ENCODE measurements around the gene WDR33. TPM values are rescaled to one million over a fixed set of nuclear protein-coding genes. Genes with fewer than 3 reads are reported as not detected.

The WDR33 gene
- total RNA-seq, 1 experiment from 2014 or later: 61.1 TPM

GRCh38 chr2:127656569-127657231 lies 154.3 kb downstream of the WDR33 start:
- H3K27ac Mint-ChIP-seq (ENCODE audit: unreplicated experiment): no peak overlapping the region
- H3K36me3 Mint-ChIP-seq (ENCODE audit: insufficient read depth, unreplicated experiment): no peaks in the 10 kb centered on the region
- peaks cover 84% of the 10 kb centered on the region for H3K27me3 Mint-ChIP-seq (ENCODE audit: unreplicated experiment)
- no peak for TF ChIP-seq CTCF (IDR thresholded peaks at IDR 0.05; ENCODE audit: unreplicated experiment)
- no peak overlapping the region for H3K4me3 Mint-ChIP-seq (ENCODE audit: low read depth, unreplicated experiment)
- intact Hi-C loops (cut with micrococcal nuclease; ENCODE audit: unreplicated experiment): no loop called here
- no peak for DNase-seq
- no peaks in the 10 kb centered on the region for H3K9me3 Mint-ChIP-seq (ENCODE audit: low read depth, unreplicated experiment)
- CTCF ChIA-PET: no interaction called here
- BruUV-seq (replicated peaks): no TSS peak
- no peaks in the 10 kb centered on the region for H3K4me1 Mint-ChIP-seq (ENCODE audit: low read depth, unreplicated experiment)

DNA sequence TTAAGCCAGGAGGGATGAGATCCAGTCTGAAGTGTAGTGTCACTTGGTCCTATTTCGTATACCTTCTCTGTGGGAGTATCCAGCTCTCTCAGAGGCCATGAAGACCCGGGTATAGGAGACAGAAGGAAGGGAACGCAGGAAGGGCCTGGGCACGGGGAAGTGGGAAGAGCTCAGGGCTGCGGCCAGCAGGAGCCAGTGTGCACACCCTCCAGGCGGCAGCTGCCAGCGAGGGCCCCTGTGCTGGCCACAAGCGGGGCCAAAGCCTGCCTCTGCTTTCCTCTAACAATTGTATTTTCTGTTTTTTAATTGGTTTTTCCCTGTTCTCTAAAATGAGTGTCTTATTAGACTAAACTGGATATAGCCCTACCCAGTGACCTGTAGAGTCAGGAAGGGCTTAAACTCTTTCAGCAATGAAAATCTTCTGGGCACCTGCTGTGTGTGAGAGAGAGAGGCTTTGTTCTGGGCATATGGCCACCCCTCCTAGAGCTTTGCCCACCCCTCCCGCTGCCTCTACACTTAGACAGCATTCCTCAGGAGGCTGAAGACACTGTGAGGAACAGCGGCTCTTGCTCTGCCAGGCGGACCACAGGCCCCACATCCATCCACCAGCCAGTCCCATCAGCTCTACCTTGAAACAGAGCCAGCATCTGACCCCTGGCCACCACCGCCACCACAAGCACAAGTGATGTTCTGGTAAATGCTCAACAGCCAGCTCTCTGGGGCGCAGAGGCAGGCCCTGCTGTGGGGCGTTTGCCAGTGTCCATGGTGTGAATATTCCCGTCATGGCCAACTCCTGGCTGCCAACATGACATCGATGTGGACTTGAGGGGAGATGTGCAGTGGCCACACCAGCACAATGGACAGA lies 155.5 kb downstream of the WDR33 start:
- Mint-ChIP-seq H3K4me3 (ENCODE audit: low read depth, unreplicated experiment) (no peak overlapping the region), H3K27me3 (ENCODE audit: unreplicated experiment) (peaks cover 81% of the 10 kb centered on the region), H3K9me3 (ENCODE audit: low read depth, unreplicated experiment) (no peaks in the 10 kb centered on the region), H3K36me3 (ENCODE audit: insufficient read depth, unreplicated experiment) (no peaks in the 10 kb centered on the region), H3K4me1 (ENCODE audit: low read depth, unreplicated experiment) (no peaks in the 10 kb centered on the region), H3K27ac (ENCODE audit: unreplicated experiment) (no peak overlapping the region)
- CTCF ChIA-PET: interaction anchor here (0.7 kb wide), 2 partner anchors 13 to 585 kb away, joined by 3 to 4 read pairs; no protein-coding TSS in a partner anchor
- TF ChIP-seq CTCF (IDR thresholded peaks at IDR 0.05; ENCODE audit: unreplicated experiment): no peak
- intact Hi-C loops (cut with micrococcal nuclease; ENCODE audit: unreplicated experiment): no loop called here
- BruUV-seq (replicated peaks): no TSS peak
- DNase-seq: no peak

DNA sequence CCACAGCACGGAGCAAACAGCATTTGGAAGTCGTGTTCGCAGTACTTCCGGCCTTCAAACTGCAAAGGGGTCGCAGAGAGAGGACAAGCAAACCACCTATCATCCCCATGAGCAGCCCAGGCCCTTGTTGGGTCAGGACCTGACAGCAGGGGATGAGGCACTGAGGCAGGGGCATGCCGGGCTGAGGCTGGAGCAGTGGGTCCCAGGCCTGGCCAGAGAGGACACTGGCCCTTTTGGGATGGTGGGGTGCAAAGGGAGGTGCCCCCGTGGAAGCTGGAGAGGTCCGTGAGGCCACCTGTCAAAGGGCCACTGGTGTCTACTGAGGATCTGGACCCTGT lies 156.2 kb downstream of the WDR33 start:
- CTCF ChIA-PET: no interaction called here
- TF ChIP-seq CTCF (IDR thresholded peaks at IDR 0.05; ENCODE audit: unreplicated experiment): no peak
- H3K4me1 Mint-ChIP-seq (ENCODE audit: low read depth, unreplicated experiment): no peaks in the 10 kb centered on the region
- no peaks in the 10 kb centered on the region for H3K9me3 Mint-ChIP-seq (ENCODE audit: low read depth, unreplicated experiment)
- no peak for DNase-seq
- no peak overlapping the region for H3K27ac Mint-ChIP-seq (ENCODE audit: unreplicated experiment)
- peaks cover 79% of the 10 kb centered on the region for H3K27me3 Mint-ChIP-seq (ENCODE audit: unreplicated experiment)
- intact Hi-C loops (cut with micrococcal nuclease; ENCODE audit: unreplicated experiment): no loop called here
- no peak overlapping the region for H3K4me3 Mint-ChIP-seq (ENCODE audit: low read depth, unreplicated experiment)
- BruUV-seq (replicated peaks): no TSS peak
- no peaks in the 10 kb centered on the region for H3K36me3 Mint-ChIP-seq (ENCODE audit: insufficient read depth, unreplicated experiment)

DNA sequence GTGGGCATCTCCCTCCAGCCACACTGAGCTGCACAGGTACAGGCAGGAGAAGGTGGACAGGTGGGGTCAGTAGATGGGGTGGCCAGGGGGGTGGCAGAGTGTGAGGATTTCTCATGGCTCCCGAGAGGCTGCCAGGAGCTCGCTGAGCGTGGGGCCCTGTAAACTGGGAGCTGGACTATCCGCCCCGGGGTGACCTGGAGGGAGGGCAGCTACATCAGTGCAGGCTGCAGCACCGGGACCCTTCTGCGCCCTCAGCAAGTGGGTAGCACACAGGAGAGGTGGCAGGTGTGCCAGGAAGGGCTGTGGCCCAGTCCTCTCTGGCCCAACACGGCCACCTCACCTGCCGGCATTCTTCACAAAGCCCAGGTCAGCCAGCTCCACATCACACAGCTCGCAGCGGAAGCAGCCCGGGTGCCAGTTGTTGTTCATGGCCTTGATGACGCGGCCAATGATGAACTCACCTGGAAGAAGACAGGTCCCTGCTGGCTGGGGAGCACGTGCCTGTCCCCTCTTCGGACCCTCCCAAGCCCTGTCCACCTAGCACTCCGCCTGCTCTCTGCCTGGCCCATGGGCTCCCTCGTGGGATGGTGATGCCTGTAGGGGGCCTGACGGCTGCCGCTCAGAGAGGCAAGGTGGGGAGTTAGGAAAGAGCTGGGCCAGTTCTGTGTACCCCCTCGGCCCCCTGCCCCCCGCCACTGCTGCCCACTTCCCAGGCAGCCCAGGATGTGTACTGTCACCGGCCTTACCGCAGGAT lies 156.7 kb downstream of the WDR33 start:
- Mint-ChIP-seq H3K36me3 (ENCODE audit: insufficient read depth, unreplicated experiment) (no peaks in the 10 kb centered on the region), H3K4me1 (ENCODE audit: low read depth, unreplicated experiment) (no peaks in the 10 kb centered on the region), H3K9me3 (ENCODE audit: low read depth, unreplicated experiment) (no peaks in the 10 kb centered on the region), H3K27ac (ENCODE audit: unreplicated experiment) (no peak overlapping the region), H3K4me3 (ENCODE audit: low read depth, unreplicated experiment) (no peak overlapping the region), H3K27me3 (ENCODE audit: unreplicated experiment) (peaks cover 79% of the 10 kb centered on the region)
- CTCF ChIA-PET: no interaction called here
- TF ChIP-seq CTCF (IDR thresholded peaks at IDR 0.05; ENCODE audit: unreplicated experiment): no peak
- DNase-seq: no peak
- BruUV-seq (replicated peaks): no TSS peak
- intact Hi-C loops (cut with micrococcal nuclease; ENCODE audit: unreplicated experiment): no loop called here
